ENCODE data around the gene ARID2. TPM values are rescaled to one million over a fixed set of nuclear protein-coding genes. Genes with fewer than 3 reads are reported as not detected.

ARID2 gene
- total and polyA plus RNA-seq, 9 of the 15 experiments (the other 6 are each of a cell fraction or from before 2014, with no cell fraction given): 13.4 to 41.6 (median 29.4) TPM

GRCh38 chr12:45725631-45726602, 3.6 kb upstream of the ARID2 start (continued):
- TF ChIP-seq, protein P1, sequence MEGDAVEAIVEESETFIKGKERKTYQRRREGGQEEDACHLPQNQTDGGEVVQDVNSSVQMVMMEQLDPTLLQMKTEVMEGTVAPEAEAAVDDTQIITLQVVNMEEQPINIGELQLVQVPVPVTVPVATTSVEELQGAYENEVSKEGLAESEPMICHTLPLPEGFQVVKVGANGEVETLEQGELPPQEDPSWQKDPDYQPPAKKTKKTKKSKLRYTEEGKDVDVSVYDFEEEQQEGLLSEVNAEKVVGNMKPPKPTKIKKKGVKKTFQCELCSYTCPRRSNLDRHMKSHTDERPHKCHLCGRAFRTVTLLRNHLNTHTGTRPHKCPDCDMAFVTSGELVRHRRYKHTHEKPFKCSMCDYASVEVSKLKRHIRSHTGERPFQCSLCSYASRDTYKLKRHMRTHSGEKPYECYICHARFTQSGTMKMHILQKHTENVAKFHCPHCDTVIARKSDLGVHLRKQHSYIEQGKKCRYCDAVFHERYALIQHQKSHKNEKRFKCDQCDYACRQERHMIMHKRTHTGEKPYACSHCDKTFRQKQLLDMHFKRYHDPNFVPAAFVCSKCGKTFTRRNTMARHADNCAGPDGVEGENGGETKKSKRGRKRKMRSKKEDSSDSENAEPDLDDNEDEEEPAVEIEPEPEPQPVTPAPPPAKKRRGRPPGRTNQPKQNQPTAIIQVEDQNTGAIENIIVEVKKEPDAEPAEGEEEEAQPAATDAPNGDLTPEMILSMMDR (IDR thresholded peaks at IDR 0.05 in 2 of 3, conservative IDR thresholded peaks at IDR 0.05 in 1 of 3; ENCODE audit: insufficient read depth in 2 of 3, low read depth in 1 of 3, low read length in 3 of 3): peak; percentile 49 to 62 (median 54); a peak in 5 of 6 replicates
- TF ChIP-seq YBX1 (IDR thresholded peaks at IDR 0.05) (no peak), REST (IDR thresholded peaks at IDR 0.05; ENCODE audit: borderline replicate concordance) (peak; percentile 30; the same call in 1 of the 2 replicates), REST (CRISPR knock-in tag; IDR thresholded peaks at IDR 0.05; ENCODE audit: low read depth) (no peak), TCF7 (IDR thresholded peaks at IDR 0.05; ENCODE audit: borderline replicate concordance) (no peak), SMARCA4 (IDR thresholded peaks at IDR 0.05) (peak; percentile 87), UBTF (IDR thresholded peaks at IDR 0.05; ENCODE audit: borderline replicate concordance in 1 of 2, low read depth in 2 of 2, low read length in 2 of 2) (0 out of 4 replicates have a peak, but pooled peaks of 1 of the 2 experiments have one; percentile 34), SMARCC2 (IDR thresholded peaks at IDR 0.05; ENCODE audit: low read depth) (peak; percentile 87)
- TF ChIP-seq, protein P2, sequence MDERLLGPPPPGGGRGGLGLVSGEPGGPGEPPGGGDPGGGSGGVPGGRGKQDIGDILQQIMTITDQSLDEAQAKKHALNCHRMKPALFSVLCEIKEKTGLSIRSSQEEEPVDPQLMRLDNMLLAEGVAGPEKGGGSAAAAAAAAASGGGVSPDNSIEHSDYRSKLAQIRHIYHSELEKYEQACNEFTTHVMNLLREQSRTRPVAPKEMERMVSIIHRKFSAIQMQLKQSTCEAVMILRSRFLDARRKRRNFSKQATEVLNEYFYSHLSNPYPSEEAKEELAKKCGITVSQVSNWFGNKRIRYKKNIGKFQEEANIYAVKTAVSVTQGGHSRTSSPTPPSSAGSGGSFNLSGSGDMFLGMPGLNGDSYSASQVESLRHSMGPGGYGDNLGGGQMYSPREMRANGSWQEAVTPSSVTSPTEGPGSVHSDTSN (CRISPR knock-in tag; IDR thresholded peaks at IDR 0.05; ENCODE audit: low read depth): no peak
- TF ChIP-seq, protein P2 (tag; conservative IDR thresholded peaks at IDR 0.05; ENCODE audit: low read depth): peak; percentile 86
